NCI-H1105 (cell line): ENCODE measurements around the gene CHRNB1.

ENCODE experiments used
- DNase-seq: peaks from one replicate; lab custom pipeline; 2025; lab: John Stamatoyannopoulos, UW

Gene CHRNB1

DNA sequence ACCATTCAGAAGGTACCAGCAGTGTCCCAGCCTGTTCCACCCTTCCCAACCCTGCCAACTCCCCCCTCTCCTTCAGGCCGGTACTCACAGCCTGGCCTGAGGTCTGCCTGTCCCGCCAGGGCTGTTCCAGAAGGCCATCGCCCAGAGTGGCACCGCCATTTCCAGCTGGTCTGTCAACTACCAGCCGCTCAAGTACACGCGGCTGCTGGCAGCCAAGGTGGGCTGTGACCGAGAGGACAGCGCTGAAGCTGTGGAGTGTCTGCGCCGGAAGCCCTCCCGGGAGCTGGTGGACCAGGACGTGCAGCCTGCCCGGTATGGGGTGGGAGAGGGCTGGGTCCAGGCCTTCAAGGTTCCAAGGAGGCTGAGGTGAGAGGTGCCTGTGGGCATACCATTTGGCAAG, 30.0 kb upstream of the CHRNB1 start:
- no peak for DNase-seq

- no peak for DNase-seq
These were observed 29.1 kb upstream of the CHRNB1 start for GRCh38 chr17:7415784-7416183.

GRCh38 chr17:7416323-7416722, 28.5 kb upstream of the CHRNB1 start:
- no peak for DNase-seq

DNA sequence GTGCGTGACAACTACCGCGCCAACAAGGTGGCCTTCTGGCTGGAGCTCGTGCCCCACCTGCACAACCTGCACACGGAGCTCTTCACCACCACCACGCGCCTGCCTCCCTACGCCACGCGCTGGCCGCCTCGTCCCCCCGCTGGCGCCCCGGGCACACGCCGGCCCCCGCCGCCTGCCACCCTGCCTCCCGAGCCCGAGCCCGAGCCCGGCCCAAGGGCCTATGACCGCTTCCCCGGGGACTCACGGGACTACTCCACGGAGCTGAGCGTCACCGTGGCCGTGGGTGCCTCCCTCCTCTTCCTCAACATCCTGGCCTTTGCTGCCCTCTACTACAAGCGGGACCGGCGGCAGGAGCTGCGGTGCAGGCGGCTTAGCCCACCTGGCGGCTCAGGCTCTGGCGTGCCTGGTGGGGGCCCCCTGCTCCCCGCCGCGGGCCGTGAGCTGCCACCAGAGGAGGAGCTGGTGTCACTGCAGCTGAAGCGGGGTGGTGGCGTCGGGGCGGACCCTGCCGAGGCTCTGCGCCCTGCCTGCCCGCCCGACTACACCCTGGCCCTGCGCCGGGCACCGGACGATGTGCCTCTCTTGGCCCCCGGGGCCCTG, 27.7 kb upstream of the CHRNB1 start:
- DNase-seq, result no peak

DNA sequence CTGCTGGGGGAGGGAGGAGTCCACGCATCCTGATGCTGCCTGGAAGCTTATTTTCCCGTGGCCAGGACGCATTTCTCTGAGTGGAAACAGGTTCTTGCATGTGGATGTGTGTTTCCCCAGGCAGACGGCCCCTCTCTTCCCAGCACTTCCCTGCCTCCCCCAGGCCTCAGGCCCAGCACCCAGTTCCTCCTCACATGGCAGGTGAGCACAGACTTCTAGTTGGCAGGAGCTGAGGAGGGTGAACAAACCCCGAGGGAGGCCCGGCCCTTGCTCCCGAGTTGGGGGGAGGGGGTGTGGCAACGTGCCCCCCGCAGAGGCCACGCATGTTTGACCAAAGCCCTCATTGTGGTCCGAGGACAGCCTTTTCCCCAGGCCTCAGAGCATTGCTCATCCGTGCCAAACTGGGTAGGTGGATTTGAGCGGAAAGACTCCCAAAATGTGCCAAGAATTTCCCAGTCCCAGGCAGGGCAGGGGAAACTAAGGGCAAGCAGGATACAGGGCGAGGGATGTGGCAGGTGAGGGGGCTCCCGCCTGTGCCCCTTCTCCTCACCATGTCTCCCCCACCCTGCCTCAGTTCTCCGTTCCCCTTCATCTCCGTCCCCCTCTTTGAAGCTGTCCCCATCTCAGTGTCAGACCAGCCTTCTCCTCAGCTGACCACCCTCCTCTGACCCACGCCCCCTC, 26.2 kb upstream of the CHRNB1 start:
- no peak for DNase-seq

- no peak for DNase-seq
These were observed 24.8 kb upstream of the CHRNB1 start, which contains the start of gene SPEM1 for GRCh38 chr17:7419819-7420610. TSS of gene SPEM1 (plus strand) at chr17:7420324. CDS start at chr17:7420385, 61 bp downstream.

DNA sequence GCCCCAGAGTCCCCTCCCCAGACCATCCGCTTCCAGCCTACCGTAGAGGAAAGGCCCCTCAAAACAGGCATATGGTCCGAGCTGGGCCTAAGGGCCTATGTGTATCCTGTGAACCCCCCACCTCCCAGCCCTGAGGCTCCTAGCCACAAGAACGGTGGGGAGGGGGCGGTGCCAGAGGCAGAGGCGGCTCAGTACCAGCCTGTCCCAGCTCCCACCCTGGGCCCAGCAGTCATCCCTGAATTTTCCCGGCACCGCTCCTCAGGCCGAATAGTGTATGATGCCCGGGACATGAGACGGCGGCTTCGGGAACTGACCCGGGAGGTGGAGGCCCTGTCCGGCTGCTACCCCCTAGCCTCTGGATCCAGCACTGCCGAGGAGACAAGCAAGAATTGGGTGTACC, 23.7 kb upstream of the CHRNB1 start:
- no peak for DNase-seq

GRCh38 chr17:7423679-7424078, 21.2 kb upstream of the CHRNB1 start:
- no peak for DNase-seq

- DNase-seq, result no peak
These were observed 19.5 kb upstream of the CHRNB1 start, which contains the start of gene SPEM2 for GRCh38 chr17:7425316-7425715. TSS of gene SPEM2 (plus strand) at chr17:7425616. CDS start at chr17:7425689, 73 bp downstream.

DNA sequence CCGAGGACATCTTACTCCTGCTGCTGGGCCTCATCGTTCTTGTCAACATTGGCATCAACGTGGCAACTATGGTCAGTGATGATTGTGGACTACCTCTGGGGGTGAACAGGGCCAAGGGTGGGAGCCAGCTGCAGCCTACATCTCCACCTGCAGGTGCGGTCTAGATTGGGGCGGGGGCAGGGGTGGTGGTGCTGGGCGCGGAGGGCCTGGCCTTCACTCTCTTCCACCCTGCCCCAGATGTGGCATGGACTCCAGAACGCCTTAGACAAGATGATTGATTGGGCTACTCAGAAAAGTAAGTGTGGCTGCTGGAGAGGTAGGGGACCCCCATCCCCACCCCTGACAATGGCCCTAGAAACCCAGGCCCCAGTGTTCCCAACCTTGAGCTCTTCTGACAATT, 19.1 kb upstream of the CHRNB1 start:
- no peak for DNase-seq

- DNase-seq, result no peak
These were observed 18.5 kb upstream of the CHRNB1 start for GRCh38 chr17:7426203-7426863.

- DNase-seq, result no peak
These were observed 17.9 kb upstream of the CHRNB1 start for GRCh38 chr17:7426896-7427489.

DNA sequence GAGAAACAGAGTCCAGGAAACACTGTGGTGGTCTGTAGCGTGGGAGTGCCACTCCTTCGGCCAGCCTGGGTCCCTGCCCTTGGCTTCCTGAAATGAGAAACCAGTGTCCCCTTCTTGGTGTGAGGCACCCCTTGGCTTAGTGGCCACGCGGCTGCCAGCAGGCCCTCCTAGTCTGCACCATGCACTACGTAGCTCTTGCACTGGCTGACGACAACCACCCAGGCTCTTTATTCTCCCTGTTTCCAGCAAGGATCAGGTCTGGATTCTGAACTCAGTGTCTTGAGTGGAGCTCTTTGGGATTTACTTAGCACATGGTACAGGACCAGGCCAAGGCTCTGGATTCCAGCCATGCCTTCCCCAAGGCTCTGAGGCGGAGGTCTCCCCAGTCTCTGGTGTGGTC, 17.3 kb upstream of the CHRNB1 start:
- no peak for DNase-seq

GRCh38 chr17:7428557-7428956, 16.3 kb upstream of the CHRNB1 start, which contains the start of gene SPEM3:
TSS of gene SPEM3 (plus strand) at chr17:7428857. CDS start at chr17:7428903, 46 bp downstream.
- no peak for DNase-seq

DNA sequence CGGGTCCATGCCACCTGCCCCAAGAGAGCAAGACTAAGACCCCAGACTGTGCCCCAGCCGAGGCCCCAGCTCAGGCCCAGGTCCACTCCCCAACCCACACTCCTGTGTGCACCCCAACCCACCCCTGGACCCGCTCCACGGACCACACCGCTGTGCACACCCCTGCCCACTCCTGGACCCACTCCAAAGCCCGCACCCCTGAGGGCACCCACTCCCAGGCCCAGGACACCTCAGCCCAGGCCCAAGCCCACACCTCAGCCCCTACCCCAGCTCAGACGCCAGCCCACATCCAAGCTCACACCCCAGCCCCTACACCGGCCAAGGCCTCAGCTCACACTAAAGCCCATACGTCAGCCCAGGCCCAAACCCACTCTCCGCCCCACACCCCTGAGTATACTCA, 15.1 kb upstream of the CHRNB1 start:
- no peak for DNase-seq

- DNase-seq, result no peak
These were observed 13.6 kb upstream of the CHRNB1 start for GRCh38 chr17:7431231-7431630.

DNA sequence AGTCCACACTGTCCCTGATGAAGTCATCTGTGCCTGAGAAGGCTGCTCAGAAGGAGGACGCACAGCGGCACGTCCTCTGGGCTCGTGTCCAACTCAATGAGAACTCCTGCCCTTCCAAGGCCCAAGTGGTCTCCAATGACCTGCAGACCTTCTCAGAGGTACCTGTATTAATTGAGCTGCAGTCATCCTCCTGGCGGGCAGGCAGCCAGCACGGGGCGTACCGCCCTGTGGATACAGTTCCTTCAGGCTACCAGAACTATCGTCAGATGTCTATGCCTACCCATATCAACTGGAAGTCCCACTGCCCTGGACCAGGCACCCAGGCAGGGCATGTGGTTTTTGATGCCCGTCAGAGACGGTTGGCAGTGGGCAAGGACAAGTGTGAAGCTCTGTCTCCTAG, 12.6 kb upstream of the CHRNB1 start:
- no peak for DNase-seq

- peak; percentile 76 for DNase-seq
These were observed 8.9 kb upstream of the CHRNB1 start for GRCh38 chr17:7435676-7436555.

- DNase-seq, result peak; percentile 82
These were observed 8.1 kb upstream of the CHRNB1 start for GRCh38 chr17:7436556-7437368.

GRCh38 chr17:7437369-7437863, 7.4 kb upstream of the CHRNB1 start:
- no peak for DNase-seq
